DMS114 treated with DMSO at 0.1 percent for 48 hours (cell line): ENCODE measurements around the gene GMPPA.

ENCODE experiments used
- DNase-seq: peaks from one replicate; lab custom pipeline; 2025; ENCODE audit not compliant: unreplicated experiment; lab: John Stamatoyannopoulos, UW

The GMPPA gene

DNA sequence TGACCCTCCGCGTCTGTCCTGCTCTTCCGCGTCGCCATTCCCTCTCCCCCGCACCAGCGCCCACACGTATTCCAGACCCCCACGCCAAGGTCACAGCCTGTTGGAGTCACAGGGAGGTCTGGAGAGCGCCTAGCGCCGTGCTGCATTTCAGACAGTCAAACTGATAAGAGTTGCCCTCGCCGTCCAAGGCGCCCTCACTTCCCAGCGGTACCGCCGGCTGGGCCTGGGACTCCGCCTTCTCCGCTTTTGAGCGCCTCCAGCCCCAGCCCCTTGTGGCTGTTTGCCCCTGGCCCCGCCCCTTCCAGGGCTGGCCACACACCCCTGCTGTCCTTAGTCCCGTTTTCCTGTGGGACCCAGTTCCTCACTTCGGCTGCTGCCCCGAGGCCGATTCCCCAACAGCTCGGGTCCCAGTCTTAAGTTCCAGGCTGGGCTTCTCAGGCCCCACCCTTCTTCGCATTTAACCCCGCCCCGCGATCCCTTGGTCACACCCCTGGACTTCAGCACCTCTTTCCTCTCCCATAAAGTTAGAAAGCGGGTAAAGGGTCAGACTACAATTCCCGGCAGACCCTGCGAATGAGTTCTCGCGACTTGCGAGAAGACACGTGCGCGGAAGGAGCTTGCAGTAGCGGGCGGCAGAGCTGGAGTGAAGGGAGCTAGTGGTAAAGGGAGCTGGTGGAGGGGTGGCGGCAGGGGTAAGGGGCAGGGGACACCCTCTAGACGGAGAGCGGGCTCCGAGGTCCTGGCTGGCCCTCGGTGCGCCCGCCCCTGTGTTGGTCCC, at the start of gene GMPPA:
GMPPA (plus strand) TSS at position 612 of the 778 bp plus-strand sequence. CDS start 1,085 bp downstream, outside the sequence.
- DNase-seq: peak; percentile 97

DNA sequence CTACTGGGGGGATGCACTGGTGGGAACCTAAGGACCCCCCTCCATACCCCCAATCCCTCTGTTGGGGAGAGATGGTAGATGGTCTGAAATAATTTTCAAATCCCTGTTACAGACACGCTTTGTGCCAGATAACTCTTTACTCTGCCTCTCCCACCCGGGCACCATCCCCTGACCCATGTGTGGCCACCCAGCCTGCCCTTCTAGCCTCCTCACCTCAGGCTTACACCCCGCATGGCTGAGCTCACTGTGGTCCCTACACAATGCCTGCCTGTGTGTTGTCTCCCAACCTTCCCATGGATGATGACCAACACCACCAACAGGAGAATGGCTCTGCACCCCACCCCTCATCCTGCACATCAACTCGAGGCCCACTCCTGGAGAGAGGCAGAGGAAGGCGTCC, 49.1 kb upstream of the GMPPA start:
- no peak for DNase-seq

GRCh38 chr2:219451661-219452360, 46.9 kb upstream of the GMPPA start:
- no peak for DNase-seq

DNA sequence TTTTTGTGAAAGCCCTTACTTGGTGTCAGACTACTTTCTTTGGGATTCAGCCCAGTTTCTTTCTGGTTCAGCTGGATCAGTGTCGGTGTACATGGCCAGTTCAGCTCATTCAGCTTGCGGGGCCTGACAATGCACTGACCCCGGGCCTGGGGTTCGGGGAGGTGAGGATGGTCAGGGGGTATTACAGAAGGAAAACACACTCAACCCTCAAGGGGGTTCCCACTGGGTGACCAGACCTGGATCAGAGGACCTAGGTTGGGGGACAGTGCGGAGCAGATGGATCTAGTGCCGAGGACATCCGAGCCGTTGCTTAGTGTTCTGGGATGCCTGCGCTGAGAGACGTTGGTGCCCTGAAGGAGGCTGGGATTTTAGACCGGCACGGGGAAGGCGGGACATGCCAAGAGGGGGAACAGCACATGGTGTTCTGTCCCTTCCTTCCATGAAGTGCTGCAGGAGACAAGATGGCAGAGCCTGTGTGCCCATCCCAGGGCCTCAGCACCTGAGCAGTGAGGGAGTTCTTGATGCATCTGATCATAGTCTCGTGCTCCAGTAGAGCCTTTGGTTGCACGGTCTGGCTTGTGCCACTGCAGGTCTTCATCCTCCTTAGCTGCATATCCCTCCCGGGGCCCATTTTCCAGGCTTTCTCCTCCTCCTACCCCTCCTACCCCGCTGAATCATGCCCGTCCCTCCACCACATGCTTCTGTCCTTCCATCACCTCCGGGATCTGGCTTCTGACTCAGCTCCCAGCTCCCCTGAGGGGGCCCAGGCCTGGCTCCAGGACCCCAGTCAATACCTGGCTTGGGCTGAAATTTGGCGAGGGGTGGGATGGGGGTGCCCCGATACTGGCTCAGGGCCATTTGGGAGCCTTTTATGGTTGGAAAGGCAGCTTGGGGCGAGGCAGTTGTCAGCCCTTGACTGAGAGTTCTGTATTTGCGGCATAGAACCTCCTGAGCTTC, 46.1 kb upstream of the GMPPA start:
- no peak for DNase-seq

GRCh38 chr2:219453671-219454590, 44.8 kb upstream of the GMPPA start:
- DNase-seq: no peak

DNA sequence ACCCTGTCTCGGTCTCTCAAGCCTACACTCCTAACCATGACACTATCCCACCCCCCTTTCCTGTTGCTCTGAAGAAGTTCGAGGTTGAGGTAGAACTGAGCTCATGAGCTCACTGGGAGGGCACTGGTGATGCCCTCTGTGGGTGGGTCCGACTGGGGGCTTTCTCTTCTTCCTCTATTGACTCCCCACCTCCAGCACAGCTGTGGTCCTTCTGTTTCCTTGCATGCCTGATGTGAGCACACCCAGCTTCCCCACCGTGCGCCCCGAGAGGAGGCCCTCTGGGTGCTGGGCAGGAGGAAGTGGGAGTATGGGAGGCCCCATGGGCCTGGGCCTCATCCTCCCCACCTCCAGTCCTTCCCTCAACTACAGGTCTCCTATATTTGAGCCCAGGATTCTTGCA, 43.1 kb upstream of the GMPPA start:
- DNase-seq: no peak

GRCh38 chr2:219457784-219458369, 40.8 kb upstream of the GMPPA start:
- no peak for DNase-seq

- no peak for DNase-seq
Observed at GRCh38 chr2:219458996-219459395, 39.7 kb upstream of the GMPPA start.

DNA sequence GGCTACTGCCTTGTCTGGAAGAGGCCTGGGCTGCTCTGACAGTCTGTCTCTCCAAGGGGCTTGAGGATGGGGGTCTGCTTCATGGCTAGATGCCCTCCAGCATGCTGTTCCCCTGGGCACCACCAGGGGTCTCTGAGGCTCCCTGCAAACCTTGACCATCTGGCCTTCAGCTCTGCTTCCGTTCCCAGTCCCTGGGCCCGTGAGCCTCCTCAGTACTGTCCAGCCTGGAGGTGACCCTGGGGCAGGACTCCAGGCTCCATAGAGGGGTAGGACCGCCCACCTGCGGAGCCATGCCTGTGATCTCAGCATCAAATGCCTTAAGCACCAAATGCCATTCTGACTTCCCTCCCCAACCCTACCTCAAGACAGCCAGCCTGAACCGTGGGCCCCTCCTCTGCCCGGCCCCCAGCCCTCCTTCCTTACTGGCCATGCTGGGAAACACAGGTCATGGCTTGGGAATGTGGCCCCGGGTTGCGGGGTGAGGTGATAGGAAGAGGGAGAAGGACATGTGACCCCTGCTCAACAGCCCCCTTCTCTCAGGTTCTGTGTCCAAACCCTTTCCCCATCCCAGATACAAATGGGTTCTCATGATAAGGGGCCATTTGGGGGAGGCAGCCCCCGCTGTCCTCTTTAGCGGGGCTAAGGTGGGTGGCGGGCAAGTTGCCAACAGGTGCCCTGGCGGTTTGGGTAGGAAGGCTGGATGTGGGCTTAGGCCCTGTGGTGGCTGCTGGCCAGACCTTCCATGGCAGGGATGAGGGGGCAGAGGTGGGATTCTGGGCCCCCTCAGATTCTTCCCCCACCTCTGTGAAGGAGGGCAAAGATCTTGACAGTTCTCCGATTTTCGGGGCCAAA, 39.0 kb upstream of the GMPPA start:
- peak; percentile 23 for DNase-seq

- DNase-seq: no peak
Observed at GRCh38 chr2:219460424-219460926, 38.2 kb upstream of the GMPPA start.

DNA sequence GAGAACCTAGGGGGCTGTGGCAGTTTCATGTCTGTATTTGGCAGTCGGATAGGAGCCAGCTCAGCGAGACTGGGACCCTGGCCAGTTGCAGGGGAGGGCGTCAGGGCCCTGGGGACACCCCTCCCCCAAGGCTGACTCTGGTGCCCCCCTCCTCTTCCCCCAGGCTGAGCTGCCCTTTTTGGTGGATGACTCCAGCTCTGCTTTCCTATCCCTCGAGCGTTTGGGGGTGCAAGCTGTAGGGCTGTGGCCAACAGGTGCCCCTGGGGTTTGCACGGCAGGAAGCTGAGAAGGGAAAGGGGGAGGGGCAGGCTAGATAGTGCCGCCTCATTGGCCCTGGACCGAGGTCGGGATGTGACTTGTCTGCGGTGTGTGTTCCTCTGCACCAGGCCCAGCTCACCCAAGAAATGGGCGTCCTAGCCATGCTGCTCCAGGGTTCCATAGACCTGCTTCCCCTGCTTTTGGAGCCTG, 37.6 kb upstream of the GMPPA start:
- DNase-seq: no peak

DNA sequence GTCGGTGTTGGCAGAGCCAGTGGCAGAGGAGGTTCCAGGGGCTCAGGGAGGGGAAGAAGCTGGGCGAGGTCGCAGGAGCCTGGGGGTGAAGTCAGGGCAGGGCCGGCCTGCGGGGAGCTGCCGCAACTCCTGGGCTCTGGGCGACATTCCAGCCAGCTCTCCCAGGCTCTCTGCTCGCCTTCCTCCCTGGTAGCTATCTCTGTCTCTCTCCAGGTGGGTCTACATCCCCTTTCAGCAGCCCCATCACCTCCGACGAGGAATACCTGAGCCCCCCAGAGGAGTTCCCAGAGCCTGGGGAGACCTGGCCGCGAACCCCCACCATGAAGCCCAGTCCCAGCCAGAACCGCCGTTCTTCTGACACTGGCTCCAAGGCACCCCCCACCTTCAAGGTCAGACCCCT, 37.0 kb upstream of the GMPPA start:
- DNase-seq: no peak

DNA sequence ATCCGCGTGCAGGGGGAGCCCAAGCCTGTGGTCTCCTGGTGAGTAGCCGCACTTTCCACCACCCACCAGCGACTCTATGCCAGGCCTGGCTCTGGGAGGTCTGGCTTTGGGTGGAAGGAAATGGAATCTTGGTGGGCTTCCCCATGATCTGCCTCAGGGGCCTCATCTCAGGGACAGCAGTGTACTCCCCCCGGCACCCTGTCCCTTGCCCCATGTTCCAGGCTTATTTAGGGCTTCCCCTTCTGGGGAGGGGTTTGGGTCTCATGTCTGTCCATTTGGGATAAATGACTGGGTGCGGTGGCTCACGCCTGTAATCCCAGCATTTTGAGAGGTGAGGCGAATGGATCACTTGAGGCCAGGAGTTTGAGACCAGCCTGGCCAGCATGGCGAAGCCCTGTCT, 36.3 kb upstream of the GMPPA start:
- DNase-seq: no peak

DNA sequence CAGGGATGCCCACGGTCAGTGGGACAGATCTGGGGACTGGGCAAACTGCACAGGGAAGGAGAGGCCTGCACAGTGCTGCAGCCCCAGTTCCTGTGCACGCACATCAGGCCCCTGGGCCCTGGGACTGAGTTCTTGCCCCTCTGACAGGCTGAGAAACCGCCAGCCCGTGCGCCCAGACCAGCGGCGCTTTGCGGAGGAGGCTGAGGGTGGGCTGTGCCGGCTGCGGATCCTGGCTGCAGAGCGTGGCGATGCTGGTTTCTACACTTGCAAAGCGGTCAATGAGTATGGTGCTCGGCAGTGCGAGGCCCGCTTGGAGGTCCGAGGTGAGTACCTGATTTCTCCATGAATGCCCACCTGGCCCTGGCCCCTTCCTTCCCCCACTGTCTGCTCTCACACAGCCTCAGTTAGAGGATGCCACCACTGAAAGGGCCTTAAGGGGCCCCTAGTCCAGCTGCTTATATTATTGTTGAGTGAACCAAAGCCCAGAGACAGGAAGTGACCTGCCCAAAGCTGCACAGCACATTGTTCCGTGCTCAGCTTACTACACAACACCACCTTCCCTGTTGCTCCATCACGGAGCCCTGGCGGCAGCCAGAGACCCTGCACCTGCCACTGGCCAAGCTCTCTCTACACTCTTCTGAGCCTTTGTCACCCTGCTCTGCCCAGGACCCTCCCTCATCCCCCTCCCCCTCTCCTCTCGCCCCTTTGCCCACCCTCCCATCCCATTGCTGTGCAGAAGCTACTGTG, 34.2 kb upstream of the GMPPA start:
- DNase-seq: no peak

DNA sequence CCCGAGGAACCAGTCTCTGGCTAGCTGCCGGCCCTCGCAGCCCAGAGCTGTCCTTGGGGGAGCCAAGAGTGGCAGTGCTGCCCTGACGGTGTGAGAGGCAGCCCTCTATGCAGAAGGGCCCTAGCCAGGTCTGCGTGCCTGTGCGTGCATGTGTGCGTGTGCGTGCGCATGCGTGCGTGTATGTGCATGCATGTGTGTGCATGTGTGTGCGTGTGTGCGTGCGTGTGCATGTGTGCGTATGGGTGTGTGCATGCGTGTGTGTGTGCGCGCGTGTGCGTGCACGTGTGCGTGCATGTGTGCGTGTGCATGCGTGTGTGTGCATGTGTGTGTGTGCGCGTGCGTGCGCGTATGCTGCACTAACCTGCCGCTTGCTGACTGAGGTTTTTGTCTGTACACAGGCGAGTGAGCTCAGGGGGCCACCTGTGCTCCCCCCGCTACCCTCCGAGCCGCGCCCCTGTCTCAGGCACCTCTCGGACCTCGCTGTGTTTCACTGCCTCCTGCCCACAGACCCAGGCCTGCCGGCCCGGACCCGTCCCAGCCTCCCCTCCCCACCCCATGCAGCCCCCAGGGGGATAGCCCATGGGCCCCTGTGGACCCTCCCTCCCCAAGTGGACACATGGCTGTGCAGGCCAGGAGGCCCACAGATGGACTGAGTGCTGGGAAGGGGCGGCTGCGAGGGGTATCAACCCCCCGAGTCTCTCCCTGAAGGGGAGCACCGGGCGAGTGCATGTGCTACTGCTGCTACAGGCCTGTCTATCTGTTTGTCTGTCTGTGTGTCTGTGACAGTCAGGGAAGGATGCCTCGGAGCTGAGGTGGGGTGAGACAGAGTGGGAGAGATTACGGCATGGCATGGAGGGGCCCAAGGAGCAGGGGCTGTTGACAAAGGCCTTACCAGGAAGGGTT, 32.8 kb upstream of the GMPPA start:
- DNase-seq: no peak

GRCh38 chr2:219466816-219467735, 31.6 kb upstream of the GMPPA start:
- DNase-seq: no peak
